Kidney glomerular epithelial cell (primary cell): ENCODE measurements around the gene PRRX2.

ENCODE experiments used
- DNase-seq: peaks from one replicate; lab custom pipeline; 2025; lab: John Stamatoyannopoulos, UW

Gene PRRX2

DNA sequence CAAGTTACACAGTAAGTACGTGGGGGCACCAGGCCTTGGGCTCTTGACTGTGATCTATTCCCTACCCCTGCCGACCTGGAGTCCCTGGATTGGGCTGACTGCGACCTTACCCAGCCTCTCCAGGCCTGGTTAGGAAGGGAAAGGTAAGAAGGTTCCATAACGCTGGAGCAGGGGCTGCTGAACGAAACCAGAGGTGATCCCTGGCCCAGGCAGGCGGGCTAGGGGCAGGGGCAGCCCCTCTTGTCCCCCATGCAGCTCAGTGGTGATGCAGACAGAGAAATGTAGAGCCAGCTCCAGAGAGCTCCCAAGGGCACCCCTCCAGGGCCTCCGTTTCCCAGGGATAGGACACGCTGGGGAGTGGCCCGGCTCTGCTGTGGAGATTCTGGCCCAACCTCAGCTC lies 14.1 kb downstream of the PRRX2 start:
- no peak for DNase-seq

DNA sequence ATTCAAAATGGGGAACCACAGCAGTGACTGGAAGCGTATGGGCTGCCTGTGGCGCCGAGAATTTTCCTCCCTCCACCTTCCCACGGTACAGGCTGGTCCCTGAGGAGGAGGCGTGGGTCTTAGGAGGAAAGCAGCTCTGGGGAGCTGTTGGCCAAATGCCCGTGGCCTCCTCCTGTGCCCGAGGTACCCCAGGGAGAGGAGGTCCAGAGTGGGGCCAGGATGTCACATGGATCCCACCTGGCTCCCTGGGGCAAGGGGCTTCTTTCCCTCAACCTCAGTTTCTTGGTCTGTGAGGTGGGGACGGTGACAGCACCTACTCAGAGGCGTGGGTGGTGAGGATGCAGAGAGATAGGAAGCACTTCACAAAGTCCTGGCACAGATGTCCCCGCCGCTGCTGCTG lies 16.5 kb downstream of the PRRX2 start:
- no peak for DNase-seq

DNA sequence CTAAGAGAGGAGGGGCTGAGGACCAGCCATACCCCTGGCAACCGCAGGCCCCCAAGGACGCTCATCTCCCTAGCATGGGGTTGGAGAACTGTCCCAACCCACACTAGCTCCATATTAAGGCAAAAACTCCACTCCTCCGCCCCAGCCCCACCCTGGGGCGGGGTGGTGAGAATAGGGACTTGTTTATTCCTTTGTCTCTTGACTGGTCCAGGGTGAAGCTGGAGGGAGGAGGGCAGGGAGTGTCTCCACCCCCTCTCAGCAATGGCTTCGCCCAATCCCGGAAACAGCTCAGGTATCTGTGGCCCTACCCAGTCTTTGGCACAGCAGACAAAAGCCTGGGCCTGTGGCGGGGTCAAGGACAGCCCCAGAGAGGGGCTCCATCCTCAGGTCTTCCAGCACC lies 16.9 kb downstream of the PRRX2 start:
- DNase-seq: no peak

DNA sequence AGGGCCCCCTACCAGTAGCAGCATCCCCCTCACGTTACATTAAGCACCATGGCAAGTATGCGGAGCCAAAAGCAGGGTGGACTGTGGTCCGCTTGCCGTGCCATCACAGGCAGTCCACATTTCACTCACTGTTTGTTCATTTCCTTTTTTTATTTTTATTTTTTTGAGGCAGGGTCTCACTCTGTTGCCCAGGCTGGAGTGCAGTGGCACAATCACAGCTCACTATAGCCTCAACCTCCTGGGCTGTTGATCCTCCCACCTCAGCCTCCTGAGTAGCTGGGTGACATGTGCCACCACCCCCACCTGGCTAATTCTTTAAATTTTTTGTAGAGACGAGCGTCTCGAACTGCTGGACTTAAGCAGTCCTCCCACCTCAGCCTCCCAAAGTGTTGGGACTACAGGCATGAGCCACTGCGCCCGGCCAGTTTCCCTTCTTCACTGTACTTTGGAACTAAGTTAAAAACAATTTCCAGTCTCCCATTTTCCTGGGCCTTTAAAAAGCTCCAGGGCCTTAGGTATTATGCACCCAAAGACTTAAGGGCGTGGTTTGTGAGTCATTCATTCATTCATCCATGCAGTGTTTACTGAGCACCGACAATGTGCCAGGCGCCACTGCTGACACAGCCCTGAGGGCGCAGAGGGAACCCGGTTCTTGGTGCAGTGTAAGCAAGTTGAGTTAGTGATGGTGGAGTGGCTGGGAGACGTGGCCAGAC lies 19.9 kb downstream of the PRRX2 start:
- peak; percentile 39 for DNase-seq

DNA sequence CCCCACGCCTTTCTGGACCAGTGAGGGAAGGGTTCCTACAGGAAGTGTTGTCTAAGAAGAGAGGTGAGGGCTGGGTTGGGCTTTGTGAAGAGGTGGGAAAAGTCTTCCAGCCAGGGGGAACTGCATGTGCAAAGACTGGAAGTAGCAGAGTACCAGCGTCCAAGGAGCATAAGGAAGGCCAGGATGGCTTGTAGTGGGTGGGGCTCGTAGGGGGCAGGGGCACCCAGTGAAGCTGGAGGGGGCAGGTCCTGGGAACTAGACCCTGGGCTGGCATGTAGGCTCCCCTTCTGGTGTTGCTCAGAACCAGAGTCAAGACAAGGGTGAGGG lies 20.4 kb downstream of the PRRX2 start:
- no peak for DNase-seq

DNA sequence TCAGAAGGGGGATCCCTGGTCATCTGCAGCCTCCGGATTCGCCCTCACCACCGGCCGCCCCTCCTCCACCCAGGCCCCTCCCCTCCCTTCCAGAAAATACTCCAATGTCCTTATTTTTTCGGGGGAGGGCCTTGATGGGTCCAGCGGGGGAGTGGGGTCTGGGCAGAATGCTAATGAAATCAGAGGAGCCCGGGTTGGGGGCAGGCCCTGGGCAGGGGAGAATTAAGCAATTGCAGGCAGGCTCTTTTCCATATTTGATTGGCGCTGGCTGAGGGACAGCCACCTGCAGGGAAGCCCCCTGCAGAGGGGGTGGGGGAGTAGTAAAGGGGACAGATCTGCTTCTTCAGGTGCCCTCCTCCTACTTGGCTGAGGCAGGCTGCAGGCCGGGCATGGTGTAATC lies 21.3 kb downstream of the PRRX2 start:
- no peak for DNase-seq

DNA sequence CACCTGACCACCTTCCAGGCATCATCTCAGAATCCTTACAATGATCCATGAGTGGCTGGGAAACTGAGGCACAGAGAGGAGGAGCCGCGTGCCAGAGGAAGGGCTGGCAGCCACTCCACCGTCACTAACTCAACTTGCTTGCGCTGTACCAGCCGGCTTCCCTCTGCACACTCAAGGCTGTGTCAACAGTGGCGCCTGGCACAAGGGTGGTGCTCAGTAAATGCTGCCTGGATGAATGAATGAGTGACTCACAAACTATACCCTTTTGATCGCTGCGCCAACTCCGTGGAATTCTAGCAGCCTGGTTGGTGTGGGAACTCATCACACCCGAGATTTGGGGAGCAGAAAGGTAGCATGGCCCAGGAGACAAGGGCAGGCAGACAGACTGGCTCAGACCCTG lies 21.9 kb downstream of the PRRX2 start:
- DNase-seq: no peak

DNA sequence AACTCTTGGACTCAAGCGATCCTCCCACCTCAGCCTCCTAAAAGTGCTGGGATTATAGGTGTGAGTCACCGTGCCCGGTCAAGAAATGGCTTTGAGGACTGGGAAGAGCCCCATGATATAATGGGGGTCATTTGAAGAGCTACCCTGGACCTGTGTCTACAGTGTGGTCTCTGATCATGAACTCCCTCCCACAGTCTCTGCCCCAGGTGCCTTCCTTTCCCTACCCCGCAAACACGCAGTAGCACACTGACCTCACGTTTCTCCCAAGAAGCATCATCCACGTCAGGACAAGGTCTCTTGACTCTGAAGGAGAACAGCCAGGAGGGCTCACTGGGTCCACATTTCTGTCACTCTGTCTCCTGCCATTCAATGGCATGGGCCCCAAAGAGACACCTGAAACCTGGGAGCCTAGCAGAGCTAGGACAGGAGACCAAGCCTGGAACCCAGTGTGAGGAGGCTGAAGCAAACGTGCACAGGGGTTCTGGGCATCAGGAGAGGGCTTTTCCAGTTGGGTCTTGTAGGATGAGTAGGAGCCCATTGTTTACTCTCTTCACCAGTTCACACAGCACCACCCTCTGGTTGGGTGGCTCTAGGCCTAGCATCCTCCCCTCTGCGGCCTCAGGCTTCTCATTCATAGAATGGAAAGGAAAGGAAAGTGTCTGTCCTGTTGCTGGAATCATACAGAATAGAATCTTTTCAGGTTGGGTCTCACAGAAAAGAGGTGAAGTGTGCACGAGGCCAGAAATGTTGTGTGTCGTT lies 23.0 kb downstream of the PRRX2 start:
- DNase-seq: no peak

DNA sequence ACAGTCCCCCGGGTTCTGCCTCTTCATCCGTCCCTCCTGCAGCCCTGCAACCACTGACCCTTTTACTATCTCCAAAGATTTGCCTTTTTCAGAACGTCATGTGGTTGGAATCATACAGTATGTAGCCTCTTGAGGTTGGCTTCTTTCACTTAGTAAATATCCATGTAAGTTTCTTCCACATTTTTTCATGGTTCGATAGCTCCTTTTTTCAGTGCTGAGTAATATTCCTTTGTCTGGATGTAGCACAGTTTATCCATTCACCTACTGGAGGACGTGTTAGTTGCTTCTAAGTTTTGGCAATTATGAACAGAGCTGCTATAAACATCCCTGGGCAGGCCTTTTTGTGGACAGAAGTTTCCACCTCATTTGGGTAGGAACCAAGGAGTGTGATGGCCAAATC lies 27.1 kb downstream of the PRRX2 start:
- no peak for DNase-seq

DNA sequence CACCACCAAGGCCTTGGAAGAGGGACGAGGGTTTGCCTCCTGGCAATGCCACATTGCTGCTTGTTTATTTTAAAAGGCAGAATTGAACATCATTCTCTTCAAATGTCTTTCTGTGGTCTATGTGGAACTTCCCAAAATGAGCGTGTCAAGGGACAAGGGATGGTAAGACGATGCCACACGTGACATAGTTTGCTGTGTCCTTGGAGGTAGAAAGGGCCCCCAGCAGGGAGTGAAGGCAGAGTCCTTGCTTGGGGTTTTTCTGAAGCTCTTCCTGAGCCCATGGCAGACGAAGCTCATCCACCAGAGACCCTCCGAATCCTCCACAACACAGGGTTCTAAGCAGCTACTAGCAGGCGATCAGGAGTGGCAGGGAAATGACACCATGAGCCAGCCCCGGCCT lies 28.3 kb downstream of the PRRX2 start:
- DNase-seq: no peak

DNA sequence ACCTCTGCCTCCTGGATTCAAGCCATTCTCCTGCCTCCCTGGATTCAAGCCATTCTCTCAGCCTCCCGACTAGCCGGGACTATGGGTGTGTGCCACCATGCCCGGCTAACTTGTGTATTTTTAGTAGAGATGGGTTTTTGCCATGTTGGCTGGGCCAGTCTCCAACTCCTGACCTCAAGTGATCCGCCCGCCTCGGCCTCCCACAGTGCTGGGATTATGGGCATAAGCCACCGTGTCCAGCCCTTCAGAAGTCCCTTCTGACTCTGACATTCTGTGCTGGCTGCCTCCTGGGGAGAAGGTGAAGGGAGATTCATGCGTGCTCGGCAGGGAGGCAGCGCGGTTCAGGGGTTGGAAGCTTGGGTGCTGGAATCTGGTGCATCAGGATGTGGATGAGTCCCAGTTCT lies 28.8 kb downstream of the PRRX2 start:
- no peak for DNase-seq

DNA sequence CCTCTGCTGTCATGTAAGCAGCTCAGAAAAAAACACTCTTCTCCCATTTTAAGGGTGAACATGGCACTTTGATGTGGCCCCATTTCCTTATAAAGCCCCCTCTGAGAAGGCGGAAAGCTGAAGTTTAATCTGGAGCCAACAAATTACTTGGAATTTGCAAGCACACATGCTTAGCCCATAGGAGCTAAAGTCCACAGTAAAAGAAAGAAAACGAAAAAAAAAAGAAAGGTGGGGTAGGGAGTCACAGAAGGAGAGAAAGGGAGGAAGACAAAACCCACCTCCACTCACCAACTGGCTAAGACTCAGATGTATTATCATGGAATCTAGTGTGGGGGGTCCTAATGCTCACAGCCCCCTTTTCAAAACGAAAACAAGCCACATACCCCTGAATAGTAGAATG lies 30.4 kb downstream of the PRRX2 start:
- no peak for DNase-seq

DNA sequence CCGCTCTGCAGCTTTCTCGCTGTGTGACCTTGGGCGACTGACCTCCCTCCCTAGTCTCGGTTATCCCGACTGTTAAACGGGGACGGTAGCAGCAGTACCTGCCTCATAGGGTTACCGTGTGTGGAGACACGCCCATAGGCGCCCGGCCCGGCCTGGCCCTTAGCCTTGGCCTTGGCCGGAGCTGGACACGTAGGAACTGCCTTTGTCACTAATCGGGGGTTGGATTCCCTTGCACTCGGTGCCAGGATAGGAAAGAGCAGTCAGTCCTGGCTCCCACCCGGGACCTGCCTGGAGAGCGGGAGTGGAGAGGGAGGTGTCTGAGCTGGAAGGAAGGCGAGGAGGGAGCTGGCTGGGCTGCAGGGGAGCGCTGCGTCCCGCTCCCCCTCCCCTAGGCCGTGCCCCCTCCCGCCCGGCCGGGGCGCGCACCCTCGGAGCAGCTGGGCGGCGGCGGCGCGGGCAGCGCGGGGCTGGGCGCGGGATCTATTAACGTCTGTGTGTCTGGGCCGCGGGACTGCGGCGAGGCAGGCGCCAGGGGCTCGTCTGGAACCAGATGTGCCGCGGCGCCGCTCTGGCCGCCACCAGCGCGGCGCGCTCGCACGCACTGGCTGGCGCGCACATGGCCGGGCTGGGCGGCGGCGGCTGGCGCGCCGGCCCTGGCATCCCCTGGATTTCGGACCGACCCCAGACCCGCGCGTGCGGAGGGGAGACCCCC lies 31.7 kb downstream of the PRRX2 start:
- DNase-seq: no peak

DNA sequence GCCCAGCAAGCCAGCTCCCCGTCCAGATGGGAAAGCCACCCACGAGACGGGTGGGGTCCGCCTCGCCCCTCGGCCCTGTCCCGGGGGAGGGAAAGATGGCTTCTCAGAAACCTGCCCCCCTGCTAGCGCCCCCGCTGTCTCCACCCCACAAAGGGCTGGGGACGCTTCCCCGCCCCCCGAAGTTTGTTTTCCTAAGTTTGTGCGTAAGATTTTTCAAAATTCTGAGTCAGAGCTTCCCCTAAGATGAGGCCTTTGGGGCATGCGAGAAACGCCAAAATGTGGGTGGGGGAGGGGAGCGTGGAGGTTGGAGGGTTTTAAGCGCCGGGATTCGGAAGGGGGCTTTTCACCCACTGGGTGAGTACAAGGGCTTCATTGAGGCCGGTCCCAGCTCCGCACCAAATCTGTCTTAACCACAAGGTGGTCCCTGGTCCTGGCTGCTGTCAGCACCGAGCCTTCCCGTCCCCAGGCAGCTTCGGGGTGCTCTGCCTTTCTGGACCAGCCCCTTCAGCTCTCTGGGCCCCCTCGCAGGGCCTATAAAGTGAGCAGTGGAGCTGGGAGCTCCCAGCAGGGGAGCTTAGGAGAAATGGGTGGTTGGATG lies 32.3 kb downstream of the PRRX2 start:
- DNase-seq: no peak

DNA sequence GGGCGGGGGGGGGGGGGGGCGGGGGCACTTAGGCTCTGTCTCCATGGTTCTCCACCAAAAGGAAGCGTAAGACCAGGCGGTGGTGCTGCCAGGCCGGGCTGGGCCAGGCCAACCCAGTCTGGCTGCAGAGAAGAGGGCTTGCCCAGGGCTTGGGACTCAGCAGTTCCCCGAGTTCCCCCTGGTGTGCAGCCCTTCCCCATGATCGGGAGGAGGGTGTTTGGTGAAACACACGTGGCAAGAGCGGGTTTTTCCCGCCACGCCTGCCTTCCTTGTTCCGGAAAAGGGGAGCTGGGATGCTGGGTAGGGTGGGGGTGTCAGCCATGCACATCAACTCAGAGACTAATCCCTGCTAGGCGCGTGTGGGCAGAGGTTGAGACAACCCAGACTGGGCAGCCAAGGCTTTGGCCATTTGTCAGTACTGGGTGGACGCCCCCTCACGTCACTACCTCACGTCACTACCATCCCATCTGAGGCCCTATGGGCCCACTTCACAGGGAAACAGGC lies 32.9 kb downstream of the PRRX2 start:
- DNase-seq: no peak

DNA sequence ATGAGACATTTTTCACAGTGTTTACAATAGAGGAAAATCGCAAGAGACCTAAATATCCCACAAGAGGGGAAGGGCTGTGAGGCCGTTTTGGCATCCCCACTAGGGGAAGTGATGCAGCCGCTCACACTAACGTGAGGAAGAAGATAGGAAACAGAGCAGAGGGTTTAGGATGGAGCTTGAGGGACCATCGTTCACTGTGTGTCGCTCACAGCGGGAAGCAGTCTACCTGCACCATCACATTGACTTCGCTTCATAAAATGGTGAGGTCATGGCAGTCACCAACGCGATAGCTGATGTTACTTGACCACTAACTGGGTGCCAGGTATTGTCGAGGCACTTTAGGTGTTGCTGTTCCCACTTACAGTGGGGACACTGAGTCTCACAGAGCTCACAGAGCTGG lies 35.6 kb downstream of the PRRX2 start:
- no peak for DNase-seq

DNA sequence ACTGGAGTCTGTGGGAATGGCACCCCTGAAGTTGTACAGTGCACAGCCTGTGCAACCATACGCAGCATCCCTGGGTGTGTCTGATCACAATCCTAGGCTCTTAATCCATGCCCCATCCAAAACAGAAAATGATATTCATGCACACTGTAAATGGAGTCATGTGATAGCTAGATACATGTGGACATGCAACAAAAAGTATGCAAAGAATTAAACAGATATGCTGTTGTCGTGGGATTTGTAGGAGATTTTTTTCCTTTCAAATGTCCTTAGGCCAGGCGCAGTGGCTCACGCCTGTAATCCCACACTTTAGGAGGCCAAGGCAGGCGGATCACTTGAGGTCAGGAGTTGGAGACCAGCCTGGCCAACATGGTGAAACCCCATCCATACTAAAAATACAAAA lies 36.1 kb downstream of the PRRX2 start:
- no peak for DNase-seq

DNA sequence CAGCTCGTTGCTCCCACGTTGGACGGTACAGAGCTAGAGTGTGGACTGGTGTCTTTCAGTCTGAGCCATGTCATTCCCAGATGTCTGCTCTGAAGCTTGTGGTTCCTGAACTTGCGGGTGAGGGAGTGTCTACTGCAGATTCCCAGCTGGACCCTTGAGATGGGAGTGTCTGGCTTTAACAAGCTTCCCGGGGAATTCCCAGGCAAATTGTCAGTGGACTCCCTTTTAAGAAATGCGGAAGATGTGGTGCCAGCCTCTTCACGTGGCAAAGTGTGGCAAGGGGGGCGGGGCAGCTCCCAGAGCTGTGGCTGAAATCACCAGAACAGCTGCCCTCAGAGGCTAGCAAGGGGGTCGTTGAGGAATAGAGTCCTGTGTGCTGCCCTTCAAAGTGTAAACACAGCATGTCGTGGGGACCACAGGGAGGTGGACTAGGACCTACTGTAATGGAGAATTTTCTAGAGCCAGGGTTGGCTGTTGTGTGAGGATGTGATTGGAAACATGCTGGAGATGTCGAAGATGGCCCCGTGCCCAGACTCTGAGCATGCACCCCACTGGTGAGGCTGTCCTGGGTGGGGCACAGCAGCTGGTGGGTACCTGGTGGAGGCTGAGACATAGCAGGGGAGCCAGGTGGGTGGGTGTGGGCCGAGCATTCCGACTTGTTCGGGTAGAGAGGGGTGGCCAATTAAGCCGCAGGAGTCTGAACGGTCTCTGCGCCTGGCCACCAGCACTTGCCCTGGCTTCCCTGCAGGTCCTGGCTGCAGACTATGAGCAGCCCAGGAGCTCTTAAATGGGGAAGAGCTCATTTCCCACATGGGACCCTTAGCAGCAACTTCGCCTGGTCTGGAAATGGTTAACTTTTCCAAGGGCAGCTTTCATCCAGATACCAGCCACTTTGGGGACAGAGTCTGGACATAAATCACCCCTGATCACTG lies 37.4 kb downstream of the PRRX2 start:
- peak; percentile 45 for DNase-seq

DNA sequence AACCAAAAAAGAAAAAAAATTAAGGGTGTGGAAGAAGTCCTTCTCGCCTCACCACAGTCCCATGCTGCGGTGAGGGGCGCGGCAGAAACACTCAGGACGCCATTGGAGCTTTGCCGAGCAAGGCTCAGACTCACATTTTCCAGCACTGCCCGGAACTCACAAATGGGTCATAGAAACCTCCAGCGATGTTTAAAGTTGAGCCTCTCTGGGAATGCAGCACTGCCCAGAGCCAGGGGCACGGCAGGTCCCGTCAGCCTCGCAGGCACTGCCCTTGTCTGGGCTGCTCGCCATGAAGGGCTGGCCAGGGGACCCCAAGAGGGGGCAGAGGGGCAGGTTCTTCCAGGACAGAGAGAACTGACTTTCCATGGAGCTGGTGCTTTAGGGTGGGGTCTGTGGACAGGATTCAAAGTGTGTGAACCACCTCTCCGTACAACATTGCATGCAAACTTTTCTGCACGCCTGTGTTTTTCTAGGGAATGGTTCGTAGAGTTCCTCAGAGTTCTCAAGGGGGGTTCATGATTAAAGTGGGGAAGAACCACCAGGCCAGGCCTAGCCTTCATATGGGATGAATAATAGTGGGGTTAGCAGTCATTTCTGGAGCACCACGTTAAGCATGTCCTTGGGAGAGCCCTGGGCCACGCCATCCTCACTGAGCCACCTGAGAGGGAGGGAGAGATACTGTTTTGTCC lies 38.4 kb downstream of the PRRX2 start:
- no peak for DNase-seq

DNA sequence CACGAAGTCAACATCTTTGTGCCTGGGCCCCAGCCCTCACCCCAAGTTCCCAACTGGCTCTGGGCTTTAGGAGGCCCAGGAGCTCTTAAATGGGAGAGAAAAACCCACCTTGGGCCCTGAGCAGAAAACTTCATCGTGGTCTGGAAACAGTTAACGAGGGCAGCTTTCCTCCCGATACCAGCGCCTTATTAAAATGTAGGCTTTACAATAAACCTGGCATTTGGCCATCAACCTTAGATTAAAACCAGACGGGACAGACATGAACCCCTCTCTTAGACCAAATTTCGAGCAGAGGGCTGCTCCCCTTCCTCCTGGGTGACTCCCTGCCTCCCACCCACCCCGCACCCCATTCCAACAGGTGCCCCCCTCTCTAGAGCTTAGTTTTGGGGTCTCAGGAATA lies 39.4 kb downstream of the PRRX2 start:
- DNase-seq: no peak

DNA sequence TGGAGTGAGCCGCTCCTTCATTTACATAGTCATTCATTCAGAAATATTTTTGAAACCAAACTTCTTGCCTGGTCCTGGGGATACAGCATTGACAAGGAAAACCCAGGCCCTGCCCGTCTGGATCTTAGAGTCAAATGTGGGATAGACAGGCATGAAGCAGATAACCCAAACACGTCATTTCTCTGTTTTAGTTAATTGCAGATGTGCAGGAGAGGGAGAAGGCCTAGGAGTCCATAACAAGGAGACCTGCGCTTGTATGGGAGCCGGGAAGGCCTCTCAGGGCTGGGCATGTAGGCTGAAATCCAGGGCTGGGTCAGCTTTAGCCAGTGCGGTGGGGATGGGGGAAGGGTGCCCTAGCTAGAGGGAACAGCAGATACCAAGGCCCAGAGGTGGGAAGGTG lies 43.3 kb downstream of the PRRX2 start:
- no peak for DNase-seq
